ENCODE data around the gene FILIP1L.
A peak's percentile ranks its signal among the peaks of the same experiment; 100 is the strongest.

The FILIP1L gene

DNA sequence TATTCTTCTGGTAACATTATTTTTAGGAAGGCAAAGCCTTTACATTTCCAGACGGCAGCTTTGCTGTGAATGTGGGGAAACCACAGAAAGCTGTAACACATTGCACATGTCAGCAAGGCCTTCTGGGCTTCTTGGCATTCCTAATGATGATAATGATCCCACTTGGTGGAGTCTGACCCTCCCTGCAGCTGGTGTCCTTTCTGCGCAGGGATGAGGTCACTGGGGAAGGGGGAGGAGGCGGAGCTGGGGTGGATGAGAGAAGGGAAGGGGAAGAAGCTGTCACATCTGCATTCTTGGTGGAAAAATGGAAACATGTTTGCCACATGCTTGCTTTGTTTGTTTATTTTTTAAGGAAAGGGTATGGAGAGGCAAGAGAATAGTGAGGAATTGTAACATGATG lies 68.6 kb downstream of the FILIP1L start:
- no peak for ATAC-seq (ENCODE audit: low read depth)
- no peak for DNase-seq (ENCODE audit: low spot score)
- H3K27ac ChIP-seq (ENCODE audit: poor library complexity, severe bottlenecking), result peak overlapping the region; percentile 95

DNA sequence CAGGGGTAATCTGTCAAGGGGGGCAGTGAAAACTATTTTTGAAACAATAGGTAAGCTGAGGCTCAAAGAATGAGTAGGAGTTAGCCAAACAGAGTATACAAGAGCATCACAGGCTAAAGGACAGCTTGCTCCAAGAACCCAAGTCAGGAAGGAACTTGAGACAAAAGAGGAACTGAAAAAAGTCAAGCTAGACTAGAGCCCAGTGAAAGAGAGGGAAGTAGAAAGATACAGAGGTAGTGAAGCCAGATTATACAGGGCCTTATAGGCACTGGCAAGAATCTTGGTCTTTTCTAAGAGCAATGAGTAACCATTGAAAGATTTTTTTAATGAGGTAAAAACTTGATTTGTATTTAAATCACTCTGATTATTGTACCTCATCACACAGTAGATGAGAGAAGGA lies 69.9 kb downstream of the FILIP1L start:
- H3K4me3 ChIP-seq (ENCODE audit: severe bottlenecking), result no peak overlapping the region
- H3K9me3 ChIP-seq (ENCODE audit: severe bottlenecking), result no peaks in the 10 kb centered on the region
- ATAC-seq (ENCODE audit: low read depth) (no peak), DNase-seq (ENCODE audit: low spot score) (no peak)
- H3K36me3 ChIP-seq (ENCODE audit: low read depth), result no peaks in the 10 kb centered on the region
- TF ChIP-seq CTCF (IDR thresholded peaks at IDR 0.05; ENCODE audit: poor library complexity, severe bottlenecking), result no peak
- no peaks in the 10 kb centered on the region for H3K27me3 ChIP-seq (ENCODE audit: insufficient read depth, poor library complexity, severe bottlenecking)
- peaks cover 66% of the 10 kb centered on the region for H3K4me1 ChIP-seq (ENCODE audit: insufficient read depth, poor library complexity, severe bottlenecking)
- peak overlapping the region; percentile 99 for H3K27ac ChIP-seq (ENCODE audit: poor library complexity, severe bottlenecking)

More for the DNA sequence above, 68.6 kb downstream of the FILIP1L start:
- H3K4me1 ChIP-seq (ENCODE audit: insufficient read depth, poor library complexity, severe bottlenecking), result peaks cover 59% of the 10 kb centered on the region
- no peaks in the 10 kb centered on the region for H3K27me3 ChIP-seq (ENCODE audit: insufficient read depth, poor library complexity, severe bottlenecking)
- H3K9me3 ChIP-seq (ENCODE audit: severe bottlenecking), result no peaks in the 10 kb centered on the region
- no peak for TF ChIP-seq CTCF (IDR thresholded peaks at IDR 0.05; ENCODE audit: poor library complexity, severe bottlenecking)
- no peak overlapping the region for H3K4me3 ChIP-seq (ENCODE audit: severe bottlenecking)
- no peaks in the 10 kb centered on the region for H3K36me3 ChIP-seq (ENCODE audit: low read depth)

DNA sequence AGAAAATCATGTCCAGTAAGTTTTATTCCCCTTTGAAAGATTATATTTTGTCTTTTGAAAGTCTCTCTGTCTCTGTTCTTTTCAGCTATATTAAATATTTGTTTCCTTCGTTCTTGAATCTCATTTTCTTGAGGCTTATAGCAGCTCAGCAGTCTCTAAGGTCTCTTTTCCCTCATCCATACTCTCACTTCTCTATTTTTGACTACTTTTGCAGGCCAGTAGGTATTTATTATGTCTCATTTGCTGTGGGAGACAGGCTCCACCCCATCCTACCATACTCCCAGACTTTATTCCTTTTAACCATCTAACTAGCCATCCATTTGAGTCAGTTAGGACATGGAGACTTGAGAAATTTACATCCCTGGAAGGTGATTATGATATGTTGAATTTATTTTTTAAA lies 71.0 kb downstream of the FILIP1L start:
- ATAC-seq (ENCODE audit: low read depth) (no peak), DNase-seq (ENCODE audit: low spot score) (no peak)
- Histone ChIP-seq H3K27me3 (ENCODE audit: insufficient read depth, poor library complexity, severe bottlenecking) (no peaks in the 10 kb centered on the region), H3K4me1 (ENCODE audit: insufficient read depth, poor library complexity, severe bottlenecking) (peaks cover 62% of the 10 kb centered on the region), H3K27ac (ENCODE audit: poor library complexity, severe bottlenecking) (peak overlapping the region; percentile 99), H3K9me3 (ENCODE audit: severe bottlenecking) (no peaks in the 10 kb centered on the region), H3K4me3 (ENCODE audit: severe bottlenecking) (no peak overlapping the region), H3K36me3 (ENCODE audit: low read depth) (no peaks in the 10 kb centered on the region)
- no peak for TF ChIP-seq CTCF (IDR thresholded peaks at IDR 0.05; ENCODE audit: poor library complexity, severe bottlenecking)

DNA sequence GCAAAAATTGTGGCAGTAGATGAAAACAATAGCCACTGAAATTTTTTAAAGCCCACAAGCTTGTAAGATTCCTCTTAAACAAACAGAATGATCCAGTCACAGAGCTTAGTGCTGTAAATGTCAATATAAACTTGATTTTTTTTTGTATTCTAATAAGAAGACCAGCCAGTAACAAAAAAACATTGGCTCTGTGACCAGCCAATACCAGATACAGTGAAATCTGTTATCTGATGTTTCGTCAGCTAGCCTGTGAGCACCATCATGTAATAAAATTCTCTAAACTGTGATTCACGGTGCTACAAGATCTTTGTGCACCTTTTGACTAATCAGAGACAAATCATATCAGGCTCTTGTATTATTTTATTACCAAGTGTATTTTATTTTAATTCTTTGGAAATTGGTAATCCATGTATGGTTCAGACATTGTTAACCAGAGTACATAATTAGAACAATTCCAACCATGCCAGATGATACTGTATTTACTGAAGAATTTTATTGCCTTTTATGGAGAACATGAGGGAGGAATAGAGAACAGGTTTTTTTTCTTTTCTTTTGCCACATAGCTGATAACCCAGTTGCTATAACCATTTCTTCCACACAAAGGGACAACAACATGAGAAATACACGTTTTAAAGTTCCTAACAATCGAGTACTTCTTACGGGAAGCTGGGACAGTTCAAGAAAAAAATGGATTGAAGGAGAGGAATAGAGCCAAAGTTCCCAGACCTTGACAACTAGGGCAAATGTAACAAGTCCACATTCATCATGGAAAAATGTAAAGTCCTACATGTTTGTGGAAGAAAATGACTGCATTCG lies 71.9 kb downstream of the FILIP1L start:
- no peak for DNase-seq (ENCODE audit: low spot score)
- TF ChIP-seq CTCF (IDR thresholded peaks at IDR 0.05; ENCODE audit: poor library complexity, severe bottlenecking), result no peak
- peaks cover 54% of the 10 kb centered on the region for H3K4me1 ChIP-seq (ENCODE audit: insufficient read depth, poor library complexity, severe bottlenecking)
- H3K9me3 ChIP-seq (ENCODE audit: severe bottlenecking), result no peaks in the 10 kb centered on the region
- no peaks in the 10 kb centered on the region for H3K27me3 ChIP-seq (ENCODE audit: insufficient read depth, poor library complexity, severe bottlenecking)
- peak overlapping the region; percentile 99 for H3K27ac ChIP-seq (ENCODE audit: poor library complexity, severe bottlenecking)
- ATAC-seq (ENCODE audit: low read depth), result peak; percentile 84
- no peak overlapping the region for H3K4me3 ChIP-seq (ENCODE audit: severe bottlenecking)
- H3K36me3 ChIP-seq (ENCODE audit: low read depth), result no peaks in the 10 kb centered on the region

DNA sequence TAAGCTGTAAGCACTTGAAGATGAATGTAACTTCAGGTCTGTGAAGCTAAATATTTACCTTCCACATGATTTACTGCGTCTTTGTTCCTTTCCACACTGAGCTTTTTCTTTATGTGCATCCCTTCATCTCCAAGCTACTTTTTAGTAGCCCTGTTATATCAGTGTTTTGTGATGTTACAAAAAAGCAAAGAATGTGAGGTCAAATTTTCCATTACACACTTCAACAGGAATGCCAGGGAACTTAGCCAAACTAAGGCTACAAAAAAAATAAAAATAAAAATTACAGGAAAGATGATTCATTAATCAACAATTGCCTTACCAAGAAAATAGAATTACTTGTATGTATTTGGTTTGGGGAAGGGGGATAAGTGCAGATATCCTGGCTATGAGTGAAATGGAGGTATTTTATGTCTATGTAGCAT lies 73.0 kb downstream of the FILIP1L start:
- peaks cover 45% of the 10 kb centered on the region for H3K4me1 ChIP-seq (ENCODE audit: insufficient read depth, poor library complexity, severe bottlenecking)
- TF ChIP-seq CTCF (IDR thresholded peaks at IDR 0.05; ENCODE audit: poor library complexity, severe bottlenecking), result no peak
- no peaks in the 10 kb centered on the region for H3K9me3 ChIP-seq (ENCODE audit: severe bottlenecking)
- ATAC-seq (ENCODE audit: low read depth), result peak; percentile 45
- H3K27me3 ChIP-seq (ENCODE audit: insufficient read depth, poor library complexity, severe bottlenecking), result no peaks in the 10 kb centered on the region
- DNase-seq (ENCODE audit: low spot score), result no peak
- H3K27ac ChIP-seq (ENCODE audit: poor library complexity, severe bottlenecking), result peak overlapping the region; percentile 99
- no peak overlapping the region for H3K4me3 ChIP-seq (ENCODE audit: severe bottlenecking)
- no peaks in the 10 kb centered on the region for H3K36me3 ChIP-seq (ENCODE audit: low read depth)
